HCT116 (cell line): ENCODE data around the gene HSD17B1. TPM values are rescaled to one million over a fixed set of nuclear protein-coding genes. Genes with fewer than 3 reads are reported as not detected.
A peak's percentile ranks its signal among the peaks of the same experiment; 100 is the strongest.
"Not testable (repeated sequence)": the region's sequence is repeated elsewhere in the genome, so short reads cannot be mapped to it uniquely, and the experiment has no call there.

Experiments used
- ATAC-seq: fragments of 200-7000 bp; cut with Tn5 transposase; 2 replicates; pipeline ENCODE4 v1.9.1; 2020; ENCODE audit warnings: mild to moderate bottlenecking, moderate library complexity
- BruUV-seq: library from RNA; stranded (reverse); fragments of 400-500 nt; replicated peaks from 2 replicates; lab custom pipeline; 2021; lab: Mats Ljungman, UMichigan
- CTCF ChIA-PET: fragments of 300-600 bp; sonication (Branson Sonifier 250); formaldehyde crosslinking; loops from one replicate; lab custom pipeline; 2021; ENCODE audit warnings: antibody characterized with exemption; lab: Charles Lee
- POLR2A ChIA-PET: fragments of 300-600, 350-600 bp; sonication (Branson Sonifier 250); formaldehyde crosslinking; loops from one replicate; lab custom pipeline; 2021; ENCODE audit warnings: antibody characterized with exemption; lab: Charles Lee
- RAD21 ChIA-PET, 2 experiments: fragments of 300-600 bp; sonication (Branson Sonifier 250); formaldehyde crosslinking; loops; one replicate each; lab custom pipeline; 2023; ENCODE audit warnings: low total read pairs in 2 of 2; ENCODE audit not compliant: uncharacterized antibody in 2 of 2, unreplicated experiment in 2 of 2, low non-redundant PET in 1 of 2; lab: Charles Lee
- DNase-seq: peaks from one replicate; pipeline ENCODE4 v3.0.0-alpha.2; 2010; ENCODE audit warnings: low read depth, low spot score
- H2AFZ ChIP-seq: fragments of 200-600 bp; shearing (Covaris generic), sonication (generic); 2 replicates; pipeline ENCODE4 v1.6.1; 2017; ENCODE audit warnings: low read depth, mixed run types, mixed read lengths, antibody characterized with exemption, low read length; ENCODE audit not compliant: poor library complexity, severe bottlenecking
- H3K27ac ChIP-seq: 2 replicates; pipeline ENCODE4 v1.5.1; 2012; ENCODE audit warnings: low read depth, low read length
- H3K27me3 ChIP-seq: fragments of 200-600 bp; sonication (generic); 2 replicates; pipeline ENCODE4 v1.6.1; 2016; ENCODE audit warnings: mixed run types, low read length, mixed read lengths; ENCODE audit not compliant: insufficient read depth
- H3K36me3 ChIP-seq, 2 experiments: fragments of 200-500 bp in 1 of 2; fragments of 200-600 bp in 1 of 2; sonication (Bioruptor generic) in 1 of 2; sonication (generic) in 1 of 2; 2 replicates each; pipeline versions ENCODE4 v1.5.1 to v1.6.1; 2014 to 2016; ENCODE audit warnings: low read length in 2 of 2, inconsistent platforms in 1 of 2, mixed read lengths in 1 of 2, mixed run types in 1 of 2; ENCODE audit not compliant: insufficient read depth in 2 of 2, control insufficient read depth in 1 of 2
- H3K4me1 ChIP-seq, 2 experiments: fragments of 200-600 bp in 1 of 2; sonication (generic) in 1 of 2; 2 replicates each; pipeline versions ENCODE4 v1.5.1 to v1.6.1; 2012 to 2017; ENCODE audit warnings: low read length in 2 of 2, inconsistent platforms in 1 of 2, mild to moderate bottlenecking in 1 of 2, mixed read lengths in 1 of 2, mixed run types in 1 of 2, moderate library complexity in 1 of 2; ENCODE audit not compliant: insufficient read depth in 2 of 2, control insufficient read depth in 1 of 2
- H3K4me2 ChIP-seq: fragments of 200-600 bp; sonication (generic); 2 replicates; pipeline ENCODE4 v1.6.1; 2017; ENCODE audit warnings: mixed run types, low read length, mixed read lengths
- H3K4me3 ChIP-seq, 2 experiments: fragments of 200-600 bp in 1 of 2; sonication (generic) in 1 of 2; replicated peaks in 1 of 2; 2 replicates each; pipeline ENCODE4 v1.5.1; 2011 to 2016; ENCODE audit warnings: low read length in 2 of 2, control low read depth in 1 of 2, low read depth in 1 of 2, mild to moderate bottlenecking in 1 of 2, mixed read lengths in 1 of 2, mixed run types in 1 of 2
- H3K79me2 ChIP-seq: fragments of 200-600 bp; sonication (generic); 2 replicates; pipeline ENCODE4 v1.6.1; 2017; ENCODE audit warnings: mild to moderate bottlenecking, mixed run types, low read length, moderate library complexity, mixed read lengths; ENCODE audit not compliant: insufficient read depth
- H3K9ac ChIP-seq: fragments of 200-600 bp; sonication (generic); 2 replicates; pipeline ENCODE4 v1.6.1; 2016; ENCODE audit warnings: low read length, mixed read lengths
- H3K9me2 ChIP-seq: fragments of 200-600 bp; sonication (generic), shearing (Covaris generic); 2 replicates; pipeline ENCODE4 v1.6.1; 2017; ENCODE audit warnings: mixed run types, mild to moderate bottlenecking, moderate library complexity; ENCODE audit not compliant: insufficient read depth
- H3K9me3 ChIP-seq, 2 experiments: fragments of 200-500 bp in 1 of 2; fragments of 200-600 bp in 1 of 2; sonication (Bioruptor generic) in 1 of 2; sonication (generic) in 1 of 2; 2 replicates each; pipeline ENCODE4 v1.6.1; 2014 to 2017; ENCODE audit warnings: low read length in 2 of 2, mixed read lengths in 2 of 2, inconsistent platforms in 1 of 2, low read depth in 1 of 2, mild to moderate bottlenecking in 1 of 2, mixed run types in 1 of 2, moderate library complexity in 1 of 2; ENCODE audit not compliant: control insufficient read depth in 1 of 2, insufficient read depth in 1 of 2
- H4K20me1 ChIP-seq: fragments of 200-600 bp; sonication (generic), shearing (Covaris generic); 2 replicates; pipeline ENCODE4 v1.6.1; 2017; ENCODE audit warnings: mixed run types, mild to moderate bottlenecking, moderate library complexity; ENCODE audit not compliant: insufficient read depth
- ATF3 ChIP-seq: IDR thresholded peaks from 2 replicates; pipeline ENCODE4 v1.6.1; 2012
- CEBPB ChIP-seq: IDR thresholded peaks from 2 replicates; pipeline ENCODE4 v1.6.1; 2012; ENCODE audit warnings: low read depth
- CTCF ChIP-seq, 3 experiments: fragments of 200-600 bp in 1 of 3; sonication (generic) in 1 of 3; IDR thresholded peaks in 2 of 3; conservative IDR thresholded peaks in 1 of 3; 2 replicates each; pipeline ENCODE4 v1.5.1; 2012 to 2017; ENCODE audit warnings: low read depth in 2 of 3, low read length in 2 of 3, antibody characterized with exemption in 1 of 3, borderline replicate concordance in 1 of 3, control low read depth in 1 of 3, mild to moderate bottlenecking in 1 of 3, mixed read lengths in 1 of 3, mixed run types in 1 of 3, moderate library complexity in 1 of 3; ENCODE audit not compliant: insufficient read depth in 1 of 3
- EGR1 ChIP-seq: IDR thresholded peaks from 2 replicates; pipeline ENCODE4 v1.6.1; 2012; ENCODE audit warnings: low read depth
- ELF1 ChIP-seq: IDR thresholded peaks from 2 replicates; pipeline ENCODE4 v1.6.1; 2012; ENCODE audit warnings: low read depth, borderline replicate concordance
- EZH2 ChIP-seq: fragments of 200-600 bp; sonication (generic); IDR thresholded peaks from 2 replicates; pipeline ENCODE4 v1.6.1; 2017; ENCODE audit warnings: antibody characterized with exemption, mixed run types
- EZH2phosphoT487 ChIP-seq: fragments of 200-600 bp; IDR thresholded peaks from 2 replicates; pipeline ENCODE4 v1.6.1; 2018; ENCODE audit warnings: antibody characterized with exemption, borderline replicate concordance
- FOSL1 ChIP-seq: IDR thresholded peaks from 2 replicates; pipeline ENCODE4 v1.6.1; 2012; ENCODE audit warnings: low read depth
- JUND ChIP-seq: IDR thresholded peaks from 2 replicates; pipeline ENCODE4 v1.6.1; 2012
- MAX ChIP-seq: IDR thresholded peaks from 2 replicates; pipeline ENCODE4 v1.6.1; 2012
- POLR2AphosphoS5 ChIP-seq: IDR thresholded peaks from 2 replicates; pipeline ENCODE4 v1.6.1; 2011; ENCODE audit warnings: mild to moderate bottlenecking, low read depth, low read length, moderate library complexity
- RAD21 ChIP-seq: IDR thresholded peaks from 2 replicates; pipeline ENCODE4 v1.6.1; 2012; ENCODE audit warnings: low read depth, mild to moderate bottlenecking
- SIN3A ChIP-seq: IDR thresholded peaks from 2 replicates; pipeline ENCODE4 v1.6.1; 2012; ENCODE audit warnings: low read depth
- SP1 ChIP-seq: IDR thresholded peaks from 2 replicates; pipeline ENCODE4 v1.6.1; 2012; ENCODE audit warnings: low read depth
- SRF ChIP-seq: IDR thresholded peaks from 2 replicates; pipeline ENCODE4 v1.6.1; 2012; ENCODE audit warnings: low read depth
- TCF7L2 ChIP-seq: IDR thresholded peaks from 2 replicates; pipeline ENCODE4 v1.7.0; 2011; ENCODE audit warnings: borderline replicate concordance, inconsistent platforms; ENCODE audit not compliant: insufficient read depth, insufficient read length; ENCODE audit errors: extremely low read depth
- YY1 ChIP-seq: IDR thresholded peaks from 2 replicates; pipeline ENCODE4 v1.6.1; 2011; ENCODE audit warnings: low read length, low read depth, moderate library complexity, mild to moderate bottlenecking; ENCODE audit not compliant: insufficient replicate concordance; ENCODE audit errors: extremely low read depth
- ZFX ChIP-seq: fragments of 450-650 bp; IDR thresholded peaks from 2 replicates; pipeline ENCODE4 v1.6.1; 2017
- ZNF274 ChIP-seq: fragments of 200-500 bp; sonication (Bioruptor generic); IDR thresholded peaks from 2 replicates; pipeline ENCODE4 v1.6.1; 2014; ENCODE audit warnings: mild to moderate bottlenecking, low read depth, low read length, inconsistent platforms
- intact Hi-C: fragments of 100-400 bp; cut with micrococcal nuclease; formaldehyde crosslinking; loops from 2 replicates; pipeline ENCODE4 v1.10.0; 2022
- total RNA-seq: library from RNA; stranded (reverse); gene quantifications from one replicate; pipeline ENCODE4 v1.2.1, GENCODE V29; 2021; ENCODE audit not compliant: unreplicated experiment

HSD17B1 gene
- total RNA-seq, 1 experiment from 2014 or later: 1.4 TPM

GRCh38 chr17:42540558-42540957 lies 12.2 kb upstream of the HSD17B1 start:
- ATAC-seq, H3K79me2 ChIP-seq, H3K27ac ChIP-seq, H3K9me3 ChIP-seq, RAD21 ChIA-PET, H3K9me2 ChIP-seq, BruUV-seq, H3K36me3 ChIP-seq, H3K9ac ChIP-seq, H3K27me3 ChIP-seq, H2AFZ ChIP-seq, DNase-seq, CTCF ChIA-PET, intact Hi-C loops, H4K20me1 ChIP-seq, POLR2A ChIA-PET, H3K4me3 ChIP-seq: not testable (repeated sequence)
- Histone ChIP-seq H3K4me1 (peaks cover 17 to 28% of the 10 kb centered on the region in 2 experiments), H3K4me2 (0 out of 2 replicates have a peak overlapping the region, but pooled peaks have one; percentile 37)

- Histone ChIP-seq H3K79me2 (no peaks in the 10 kb centered on the region), H2AFZ (no peak overlapping the region), H3K36me3 (no peaks in the 10 kb centered on the region; a peak in 1 of 4 replicates), H4K20me1 (no peaks in the 10 kb centered on the region), H3K9me3 (no peaks in the 10 kb centered on the region)
- BruUV-seq: no TSS peak
- ChIA-PET POLR2A (no interaction called here), CTCF (no interaction called here)
- TF ChIP-seq RAD21: no peak
- TF ChIP-seq EZH2: no peak
- no peak for TF ChIP-seq EZH2phosphoT487
- TF ChIP-seq ELF1: no peak
- no peak for TF ChIP-seq ZNF274
- no peak for TF ChIP-seq JUND
- TF ChIP-seq CEBPB: no peak
- TF ChIP-seq SRF: no peak
- no peak for TF ChIP-seq CTCF (IDR thresholded peaks at IDR 0.05 in 2 of 3, conservative IDR thresholded peaks at IDR 0.05 in 1 of 3; ENCODE audit: borderline replicate concordance in 1 of 3, insufficient read depth in 1 of 3, low read depth in 2 of 3, low read length in 2 of 3)
- TF ChIP-seq ATF3: no peak
- TF ChIP-seq EGR1: no peak
- no peak for TF ChIP-seq YY1
- no peak for TF ChIP-seq ZFX
- no peak for TF ChIP-seq SP1
- TF ChIP-seq POLR2AphosphoS5: no peak
- TF ChIP-seq MAX: no peak
- TF ChIP-seq SIN3A: no peak
- TF ChIP-seq FOSL1: no peak
- no peak for TF ChIP-seq TCF7L2
- TF ChIP-seq, all 23 proteins: peak for 0
- DNase-seq: no peak
- RAD21 ChIA-PET: no interaction called here
- Histone ChIP-seq H3K4me1 (peaks cover 15 to 23% of the 10 kb centered on the region in 2 experiments), H3K4me2 (peak overlapping the region; percentile 37), H3K9ac (peak overlapping the region; percentile 13; the same call in 1 of the 2 replicates), H3K27ac (peak overlapping the region; percentile 50), H3K9me2 (no peaks in the 10 kb centered on the region), H3K4me3 (no peak overlapping the region), H3K27me3 (no peaks in the 10 kb centered on the region)
- ATAC-seq: no peak
- intact Hi-C loops: no loop called here
Observed at GRCh38 chr17:42541041-42541833, 11.5 kb upstream of the HSD17B1 start.
